Keratinocyte (primary cell): ENCODE data around the gene UXS1. TPM values are rescaled to one million over a fixed set of nuclear protein-coding genes. Genes with fewer than 3 reads are reported as not detected.

Experiments used
- DNase-seq: peaks from one replicate; pipeline ENCODE4 v3.0.0-alpha.2; 2011; ENCODE audit warnings: low read depth, missing footprints, low spot score
- FAIRE-seq: peaks from 2 replicates; lab custom pipeline; 2011; peaks lifted over from hg19 to GRCh38; lab: Jason Lieb, UNC
- H2AFZ ChIP-seq: 2 replicates; pipeline ENCODE4 v1.6.0; 2012; ENCODE audit warnings: low read length, control low read depth, inconsistent platforms; ENCODE audit not compliant: control insufficient read depth
- H3K27ac ChIP-seq: 2 replicates; pipeline ENCODE4 v1.5.1; 2011; ENCODE audit warnings: low read length; ENCODE audit not compliant: control insufficient read depth, insufficient read depth
- H3K27me3 ChIP-seq: 3 replicates; pipeline ENCODE4 v1.6.0; 2011; ENCODE audit warnings: low read length; ENCODE audit not compliant: control insufficient read depth, insufficient read depth; ENCODE audit errors: extremely low read depth
- H3K36me3 ChIP-seq, 2 experiments: 2 replicates in 1 of 2; 3 replicates in 1 of 2; pipeline ENCODE4 v1.5.1; 2011; ENCODE audit warnings: low read length in 2 of 2, mild to moderate bottlenecking in 1 of 2; ENCODE audit not compliant: control insufficient read depth in 2 of 2, insufficient read depth in 2 of 2; ENCODE audit errors: extremely low read depth in 1 of 2
- H3K4me1 ChIP-seq: 3 replicates; pipeline ENCODE4 v1.5.1; 2011; ENCODE audit warnings: low read length; ENCODE audit not compliant: control insufficient read depth, insufficient read depth; ENCODE audit errors: extremely low read depth
- H3K4me2 ChIP-seq: 3 replicates; pipeline ENCODE4 v1.6.0; 2011; ENCODE audit warnings: low read depth, low read length; ENCODE audit not compliant: control insufficient read depth, insufficient read depth; ENCODE audit errors: extremely low read depth
- H3K4me3 ChIP-seq, 3 experiments: fragments of 200-600 bp in 1 of 3; sonication (generic) in 1 of 3; 2 replicates in 2 of 3; 3 replicates in 1 of 3; pipeline ENCODE4 v1.5.1; 2011 to 2016; ENCODE audit warnings: low read length in 3 of 3, mild to moderate bottlenecking in 3 of 3, control low read depth in 2 of 3, inconsistent platforms in 1 of 3, low read depth in 1 of 3, mixed read lengths in 1 of 3, mixed run types in 1 of 3, moderate library complexity in 1 of 3; ENCODE audit not compliant: control insufficient read depth in 2 of 3, insufficient read depth in 2 of 3; ENCODE audit errors: extremely low read depth in 1 of 3
- H3K79me2 ChIP-seq: 2 replicates; pipeline ENCODE4 v1.6.0; 2012; ENCODE audit warnings: low read length; ENCODE audit not compliant: control insufficient read depth, insufficient read depth
- H3K9ac ChIP-seq: 3 replicates; pipeline ENCODE4 v1.6.0; 2011; ENCODE audit warnings: low read length; ENCODE audit not compliant: control insufficient read depth, insufficient read depth; ENCODE audit errors: extremely low read depth
- H3K9me1 ChIP-seq: 3 replicates; pipeline ENCODE4 v1.6.0; 2011; ENCODE audit warnings: low read length; ENCODE audit not compliant: control insufficient read depth, insufficient read depth; ENCODE audit errors: extremely low read depth
- H3K9me3 ChIP-seq: 2 replicates; pipeline ENCODE4 v1.5.1; 2012; ENCODE audit warnings: low read depth, low read length; ENCODE audit not compliant: control insufficient read depth
- H4K20me1 ChIP-seq: 3 replicates; pipeline ENCODE4 v1.6.0; 2011; ENCODE audit warnings: low read length; ENCODE audit not compliant: control insufficient read depth, insufficient read depth; ENCODE audit errors: extremely low read depth
- EZH2 ChIP-seq: IDR thresholded peaks from one replicate; pipeline ENCODE4 v1.6.1; 2012; ENCODE audit warnings: inconsistent platforms, mild to moderate bottlenecking, low read length, moderate library complexity
- dilution Hi-C: fragments of 300-500 bp; cut with MboI; formaldehyde crosslinking; loops from one replicate; pipeline ENCODE4 v1.7.0; 2020; ENCODE audit warnings: low sequenced_read_pairs; ENCODE audit not compliant: extremely low pct_ligation_motif_present
- polyA plus RNA-seq, 5 experiments: library from polyadenylated mRNA; depleted of rRNA in 3 of 5; stranded (reverse) in 3 of 5; stranded (forward) in 1 of 5; unstranded in 1 of 5; fragments of >200 nt; gene quantifications; 1 replicate in 1 of 5; 2 replicates in 3 of 5; 3 replicates in 1 of 5; pipeline versions ENCODE4 v1.2.1 to v1.2.3, GENCODE V29; 2011 to 2012; ENCODE audit warnings: missing spikeins in 2 of 5, low read depth in 1 of 5, low replicate concordance in 1 of 5
- TF ChIP-seq, protein P1 (sequence below), 3 experiments: IDR thresholded peaks in 1 of 3; conservative IDR thresholded peaks in 1 of 3; optimal IDR thresholded peaks in 1 of 3; 2 replicates in 2 of 3; 3 replicates in 1 of 3; pipeline versions ENCODE3 to v1.5.1; 2011; ENCODE audit warnings: low read length in 3 of 3, mild to moderate bottlenecking in 3 of 3, moderate library complexity in 2 of 3, control low read depth in 1 of 3, inconsistent platforms in 1 of 3; ENCODE audit not compliant: insufficient read depth in 2 of 3; ENCODE audit errors: extremely low read depth in 1 of 3

The UXS1 gene
- polyA plus RNA-seq, 1 donor (not counting 4 experiments of a cell fraction or from before 2014, with no cell fraction given) = 43.5 TPM

DNA sequence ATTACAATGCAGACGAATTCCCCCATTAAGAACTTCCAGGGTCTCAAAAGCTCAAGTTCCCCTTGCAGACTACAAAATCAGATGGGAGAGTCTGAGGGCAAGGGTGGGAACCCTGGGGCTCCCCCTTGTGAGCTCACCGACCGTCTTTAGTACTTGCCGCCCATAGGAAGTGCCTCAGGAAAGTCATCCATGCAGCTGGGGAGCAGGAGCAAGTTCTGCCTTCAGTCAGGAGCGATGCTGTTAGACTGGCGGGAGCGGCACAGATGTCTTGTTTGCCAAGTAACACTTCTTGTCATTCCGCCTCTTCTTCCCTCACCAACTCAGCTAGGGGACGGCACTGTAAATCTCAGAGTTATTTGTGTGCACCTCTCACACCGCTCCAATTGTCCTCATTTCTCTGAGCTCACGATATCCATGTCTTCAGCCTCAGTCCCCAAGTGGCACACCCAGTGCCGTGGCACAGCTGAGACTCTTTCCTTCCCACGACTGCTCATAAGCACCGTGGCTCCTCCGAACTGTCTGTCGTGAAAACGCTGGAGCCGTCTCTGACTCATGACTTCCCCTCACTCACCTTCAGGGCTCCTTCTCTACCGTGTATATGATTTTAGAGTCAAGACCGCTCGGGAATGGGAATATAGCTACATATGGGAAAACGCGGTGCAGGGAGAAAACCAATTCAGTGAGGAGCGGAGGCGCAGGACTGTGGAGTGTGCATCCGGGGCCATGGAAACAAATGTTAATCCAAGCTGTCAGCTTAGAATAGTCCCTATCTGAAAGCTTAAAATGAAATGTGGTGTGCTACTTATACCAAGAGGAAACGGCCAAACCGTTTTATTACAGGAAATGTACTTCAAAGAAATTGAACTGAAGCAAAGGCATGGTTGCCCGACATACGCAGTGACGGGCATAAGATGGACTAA is 34.0 kb downstream of the UXS1 start:
- no peak overlapping the region for H3K27ac ChIP-seq
- dilution Hi-C loops = no loop called here
- H3K9me1 ChIP-seq = no peaks in the 10 kb centered on the region
- no peaks in the 10 kb centered on the region for H3K79me2 ChIP-seq
- no peak overlapping the region for H2AFZ ChIP-seq
- no peak overlapping the region for H3K4me3 ChIP-seq
- H3K9ac ChIP-seq = no peak overlapping the region
- no peaks in the 10 kb centered on the region for H3K27me3 ChIP-seq
- TF ChIP-seq, protein P1, sequence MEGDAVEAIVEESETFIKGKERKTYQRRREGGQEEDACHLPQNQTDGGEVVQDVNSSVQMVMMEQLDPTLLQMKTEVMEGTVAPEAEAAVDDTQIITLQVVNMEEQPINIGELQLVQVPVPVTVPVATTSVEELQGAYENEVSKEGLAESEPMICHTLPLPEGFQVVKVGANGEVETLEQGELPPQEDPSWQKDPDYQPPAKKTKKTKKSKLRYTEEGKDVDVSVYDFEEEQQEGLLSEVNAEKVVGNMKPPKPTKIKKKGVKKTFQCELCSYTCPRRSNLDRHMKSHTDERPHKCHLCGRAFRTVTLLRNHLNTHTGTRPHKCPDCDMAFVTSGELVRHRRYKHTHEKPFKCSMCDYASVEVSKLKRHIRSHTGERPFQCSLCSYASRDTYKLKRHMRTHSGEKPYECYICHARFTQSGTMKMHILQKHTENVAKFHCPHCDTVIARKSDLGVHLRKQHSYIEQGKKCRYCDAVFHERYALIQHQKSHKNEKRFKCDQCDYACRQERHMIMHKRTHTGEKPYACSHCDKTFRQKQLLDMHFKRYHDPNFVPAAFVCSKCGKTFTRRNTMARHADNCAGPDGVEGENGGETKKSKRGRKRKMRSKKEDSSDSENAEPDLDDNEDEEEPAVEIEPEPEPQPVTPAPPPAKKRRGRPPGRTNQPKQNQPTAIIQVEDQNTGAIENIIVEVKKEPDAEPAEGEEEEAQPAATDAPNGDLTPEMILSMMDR (optimal IDR thresholded peaks at IDR 0.05 in 1 of 3, IDR thresholded peaks at IDR 0.05 in 1 of 3, conservative IDR thresholded peaks at IDR 0.05 in 1 of 3; ENCODE audit: extremely low read depth in 1 of 3, insufficient read depth in 2 of 3, low read length in 3 of 3) = no peak
- H3K9me3 ChIP-seq = no peaks in the 10 kb centered on the region
- H3K4me1 ChIP-seq = no peaks in the 10 kb centered on the region
- H3K36me3 ChIP-seq = peaks cover 2 to 11% of the 10 kb centered on the region in 2 experiments
- no peak overlapping the region for H3K4me2 ChIP-seq
- no peak for DNase-seq
- H4K20me1 ChIP-seq = no peaks in the 10 kb centered on the region
- no peak for FAIRE-seq

DNA sequence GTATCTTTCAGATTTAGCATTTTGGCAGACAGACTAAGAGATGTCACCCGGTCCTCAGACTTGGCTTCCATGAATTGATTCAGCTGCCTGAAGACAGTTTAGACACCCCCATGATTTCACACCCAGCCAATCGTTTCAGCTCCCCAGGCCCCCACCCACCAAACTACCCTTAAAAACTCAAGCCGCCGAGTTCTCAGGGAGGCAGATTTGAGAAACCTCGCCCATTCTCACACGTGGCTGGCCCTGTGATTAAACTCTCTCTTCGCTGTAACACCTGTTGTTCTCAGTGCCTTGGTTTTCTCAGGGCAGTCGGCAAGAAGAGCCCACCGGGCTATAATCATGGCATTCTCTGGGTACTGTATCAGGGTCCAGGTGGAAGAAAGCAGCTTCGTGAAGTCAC is 35.2 kb downstream of the UXS1 start:
- H3K4me3 ChIP-seq = no peak overlapping the region
- dilution Hi-C loops = no loop called here

More for the DNA sequence above, 35.2 kb downstream of the UXS1 start:
- Histone ChIP-seq H3K9ac (no peak overlapping the region), H4K20me1 (no peaks in the 10 kb centered on the region), H3K27me3 (no peaks in the 10 kb centered on the region), H3K36me3 (peaks cover 2 to 11% of the 10 kb centered on the region in 2 experiments), H3K9me3 (no peaks in the 10 kb centered on the region), H3K79me2 (no peaks in the 10 kb centered on the region), H2AFZ (no peak overlapping the region), H3K4me2 (no peak overlapping the region), H3K9me1 (no peaks in the 10 kb centered on the region), H3K27ac (no peak overlapping the region), H3K4me1 (no peaks in the 10 kb centered on the region)
- no peak for FAIRE-seq
- DNase-seq = no peak
- TF ChIP-seq, protein P1 (optimal IDR thresholded peaks at IDR 0.05 in 1 of 3, IDR thresholded peaks at IDR 0.05 in 1 of 3, conservative IDR thresholded peaks at IDR 0.05 in 1 of 3; ENCODE audit: extremely low read depth in 1 of 3, insufficient read depth in 2 of 3, low read length in 3 of 3) = no peak
- no peak for TF ChIP-seq EZH2
